ENCODE measurements around the gene AGBL3.

Gene AGBL3

DNA sequence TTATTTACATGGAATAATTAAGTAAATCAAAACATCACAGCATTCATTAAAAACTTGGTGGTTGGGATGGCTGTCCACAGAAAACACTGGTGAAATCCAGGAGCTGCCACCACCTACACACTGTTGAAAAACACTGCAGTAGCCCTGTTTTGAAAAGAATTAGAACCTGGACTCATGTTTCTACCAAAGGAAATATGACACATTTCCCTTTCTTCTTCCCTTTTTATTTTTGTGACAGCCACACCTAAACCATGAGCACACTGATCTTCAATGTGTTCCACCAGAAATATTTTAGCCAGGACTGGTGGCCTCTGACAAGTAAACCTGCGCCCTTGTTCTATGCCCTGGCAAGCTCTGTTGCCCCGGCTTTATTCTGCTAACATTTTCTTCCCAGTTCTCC, 164.8 kb downstream of the AGBL3 start:
- TF ChIP-seq, protein P1, sequence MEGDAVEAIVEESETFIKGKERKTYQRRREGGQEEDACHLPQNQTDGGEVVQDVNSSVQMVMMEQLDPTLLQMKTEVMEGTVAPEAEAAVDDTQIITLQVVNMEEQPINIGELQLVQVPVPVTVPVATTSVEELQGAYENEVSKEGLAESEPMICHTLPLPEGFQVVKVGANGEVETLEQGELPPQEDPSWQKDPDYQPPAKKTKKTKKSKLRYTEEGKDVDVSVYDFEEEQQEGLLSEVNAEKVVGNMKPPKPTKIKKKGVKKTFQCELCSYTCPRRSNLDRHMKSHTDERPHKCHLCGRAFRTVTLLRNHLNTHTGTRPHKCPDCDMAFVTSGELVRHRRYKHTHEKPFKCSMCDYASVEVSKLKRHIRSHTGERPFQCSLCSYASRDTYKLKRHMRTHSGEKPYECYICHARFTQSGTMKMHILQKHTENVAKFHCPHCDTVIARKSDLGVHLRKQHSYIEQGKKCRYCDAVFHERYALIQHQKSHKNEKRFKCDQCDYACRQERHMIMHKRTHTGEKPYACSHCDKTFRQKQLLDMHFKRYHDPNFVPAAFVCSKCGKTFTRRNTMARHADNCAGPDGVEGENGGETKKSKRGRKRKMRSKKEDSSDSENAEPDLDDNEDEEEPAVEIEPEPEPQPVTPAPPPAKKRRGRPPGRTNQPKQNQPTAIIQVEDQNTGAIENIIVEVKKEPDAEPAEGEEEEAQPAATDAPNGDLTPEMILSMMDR (IDR thresholded peaks at IDR 0.05), result no peak
- Histone ChIP-seq H3K9me3 (peaks cover 0 to 7% (median 6%) of the 10 kb centered on the region in 3 donors), H3K27me3 (no peaks in the 10 kb centered on the region), H3K4me3 (no peak overlapping the region), H3K36me3 (peaks cover 0 to 11% (median 0%) of the 10 kb centered on the region in 3 donors), H3K27ac (peak overlapping the region; percentile 91 to 93), H3K4me1 (peaks cover 0 to 42% (median 12%) of the 10 kb centered on the region in 4 donors)
- DNase-seq, result no peak
- intact Hi-C loops (cut with DNase I; ENCODE audit: low total_unique reads), result no loop called here

DNA sequence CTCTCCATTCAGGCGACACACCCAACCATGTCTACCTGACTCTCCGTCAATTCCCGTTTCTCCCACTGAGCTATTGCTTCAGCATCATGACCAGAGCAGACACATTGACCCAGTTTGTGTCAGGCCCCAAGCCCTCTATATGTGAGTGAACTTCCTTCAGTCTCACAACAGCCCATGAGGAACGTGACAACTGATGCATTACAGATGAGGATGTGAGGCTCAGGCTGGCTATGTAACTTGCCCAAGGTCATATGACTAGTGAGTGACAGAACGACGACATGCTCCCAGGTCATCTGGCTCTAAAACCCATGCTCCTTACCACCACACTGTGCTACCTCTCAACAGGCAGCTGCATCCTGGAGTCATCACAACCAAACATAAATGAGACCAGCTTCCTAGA, 165.2 kb downstream of the AGBL3 start:
- Histone ChIP-seq H3K9me3 (peaks cover 0 to 9% (median 7%) of the 10 kb centered on the region in 3 donors), H3K27ac (no peak overlapping the region)
- no peak for DNase-seq

DNA sequence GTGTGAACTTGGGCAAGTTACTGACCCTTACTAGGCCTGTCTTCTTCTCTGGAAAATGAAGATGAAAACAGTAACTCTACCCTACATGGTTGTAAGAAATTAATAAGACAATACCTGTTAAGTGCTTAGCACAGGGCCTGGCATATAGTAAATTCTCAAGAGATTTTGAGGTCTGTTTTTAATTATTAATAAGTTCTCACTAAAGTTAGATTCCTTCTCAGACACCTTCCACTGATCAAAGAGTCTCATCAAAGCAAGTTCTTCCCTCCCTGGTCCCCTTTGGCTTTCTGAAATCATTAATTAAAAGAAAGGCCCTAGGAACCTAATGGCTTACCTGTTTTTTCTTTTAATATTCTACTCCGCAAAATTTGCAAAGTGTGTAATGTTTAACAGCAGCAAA, 166.1 kb downstream of the AGBL3 start:
- DNase-seq, result no peak
- Histone ChIP-seq H3K4me3 (no peak overlapping the region), H3K27ac (no peak overlapping the region), H3K9me3 (peaks cover 0 to 14% (median 7%) of the 10 kb centered on the region in 3 donors), H3K27me3 (no peaks in the 10 kb centered on the region), H3K4me1 (peaks cover 0 to 31% (median 6%) of the 10 kb centered on the region in 4 donors), H3K36me3 (peaks cover 0 to 15% (median 0%) of the 10 kb centered on the region in 3 donors)
- intact Hi-C loops (cut with DNase I; ENCODE audit: low total_unique reads), result no loop called here
- TF ChIP-seq, protein P1 (IDR thresholded peaks at IDR 0.05), result no peak

More for the DNA sequence above, 165.2 kb downstream of the AGBL3 start:
- Histone ChIP-seq H3K36me3 (peaks cover 0 to 11% (median 0%) of the 10 kb centered on the region in 3 donors), H3K27me3 (no peaks in the 10 kb centered on the region), H3K4me1 (peaks cover 0 to 38% (median 10%) of the 10 kb centered on the region in 4 donors), H3K4me3 (no peak overlapping the region)
- intact Hi-C loops (cut with DNase I; ENCODE audit: low total_unique reads), result no loop called here
- TF ChIP-seq, protein P1 (IDR thresholded peaks at IDR 0.05), result no peak

DNA sequence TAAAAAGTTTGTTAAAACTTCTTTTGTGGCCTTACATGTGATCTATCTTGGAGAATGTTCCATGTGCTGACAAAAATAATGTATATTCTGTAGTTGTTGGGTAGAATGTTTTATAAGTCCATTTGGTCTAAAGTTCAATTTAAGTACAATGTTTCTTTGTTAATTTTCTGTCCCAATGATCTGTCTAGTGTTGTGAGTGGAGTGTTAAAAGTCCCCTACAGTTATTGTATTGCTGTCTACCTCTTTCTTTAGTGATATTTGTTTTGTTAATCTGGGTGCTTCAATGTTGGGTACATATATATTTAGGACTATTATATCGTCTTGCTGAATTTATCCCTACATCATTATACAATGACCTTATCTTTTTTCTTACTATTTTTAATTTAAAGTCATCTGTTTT, 168.4 kb downstream of the AGBL3 start:
- Histone ChIP-seq H3K4me3 (no peak overlapping the region), H3K27me3 (no peaks in the 10 kb centered on the region), H3K9me3 (peaks cover 0 to 14% (median 7%) of the 10 kb centered on the region in 3 donors), H3K27ac (no peak overlapping the region), H3K4me1 (peaks cover 0 to 39% (median 7%) of the 10 kb centered on the region in 4 donors), H3K36me3 (peaks cover 0 to 21% (median 0%) of the 10 kb centered on the region in 3 donors)
- TF ChIP-seq, protein P1 (IDR thresholded peaks at IDR 0.05), result no peak
- no peak for DNase-seq
- intact Hi-C loops (cut with DNase I; ENCODE audit: low total_unique reads), result no loop called here

DNA sequence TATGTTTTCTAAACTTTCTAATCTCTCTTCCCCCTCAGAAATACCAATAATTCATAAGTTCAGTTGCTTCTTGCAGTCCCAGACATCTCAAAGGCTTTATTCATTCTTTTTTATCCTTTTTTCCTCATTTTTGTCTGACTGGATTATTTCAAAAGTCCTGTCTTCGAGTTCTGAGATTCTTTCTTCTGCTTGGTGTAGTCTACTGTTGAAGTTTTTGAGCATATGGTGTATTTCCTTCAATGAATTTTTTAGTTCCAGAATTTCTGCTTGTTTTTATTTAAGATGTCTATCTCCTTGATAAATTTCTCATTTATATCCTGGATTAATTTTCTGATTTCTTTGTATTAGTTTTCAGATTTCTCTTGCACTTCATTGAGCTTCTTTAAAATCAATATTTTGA, 170.0 kb downstream of the AGBL3 start:
- H3K4me1 ChIP-seq, result peaks cover 0 to 37% (median 17%) of the 10 kb centered on the region in 4 donors
- intact Hi-C loops (cut with DNase I; ENCODE audit: low total_unique reads), result no loop called here

More for the DNA sequence above, 170.0 kb downstream of the AGBL3 start:
- Histone ChIP-seq H3K4me3 (no peak overlapping the region), H3K27ac (no peak overlapping the region), H3K27me3 (no peaks in the 10 kb centered on the region), H3K36me3 (peaks cover 0 to 21% (median 0%) of the 10 kb centered on the region in 3 donors), H3K9me3 (peaks cover 0 to 14% (median 7%) of the 10 kb centered on the region in 3 donors)
- TF ChIP-seq, protein P1 (IDR thresholded peaks at IDR 0.05), result no peak
- DNase-seq, result no peak
